ENCODE results near the gene IL31.

Gene IL31

GRCh38 chr12:122130150-122130549 is 43.9 kb downstream of the IL31 start:
- H3K4me1 Mint-ChIP-seq: peaks cover 15% of the 10 kb centered on the region
- peaks cover 2% of the 10 kb centered on the region for H3K36me3 Mint-ChIP-seq
- no peak overlapping the region for H3K4me3 Mint-ChIP-seq
- H3K9me3 Mint-ChIP-seq: no peaks in the 10 kb centered on the region
- no peaks in the 10 kb centered on the region for H3K27me3 Mint-ChIP-seq
- H3K27ac Mint-ChIP-seq: no peak overlapping the region

- Mint-ChIP-seq H3K9me3 (no peaks in the 10 kb centered on the region), H3K27ac (no peak overlapping the region), H3K4me1 (peaks cover 17% of the 10 kb centered on the region), H3K36me3 (peaks cover 2% of the 10 kb centered on the region), H3K27me3 (no peaks in the 10 kb centered on the region), H3K4me3 (no peak overlapping the region)
Observed at GRCh38 chr12:122129131-122129530, 44.9 kb downstream of the IL31 start.

- peaks cover 2% of the 10 kb centered on the region for H3K36me3 Mint-ChIP-seq
Observed at GRCh38 chr12:122128481-122128880, 45.5 kb downstream of the IL31 start.

GRCh38 chr12:122127839-122128238 is 46.2 kb downstream of the IL31 start:
- no peaks in the 10 kb centered on the region for H3K27me3 Mint-ChIP-seq
- H3K4me3 Mint-ChIP-seq: no peak overlapping the region
- H3K4me1 Mint-ChIP-seq: peaks cover 28% of the 10 kb centered on the region
- no peak overlapping the region for H3K27ac Mint-ChIP-seq
- H3K36me3 Mint-ChIP-seq: peaks cover 2% of the 10 kb centered on the region
- H3K9me3 Mint-ChIP-seq: no peaks in the 10 kb centered on the region

More at GRCh38 chr12:122128481-122128880, 45.5 kb downstream of the IL31 start:
- no peaks in the 10 kb centered on the region for H3K27me3 Mint-ChIP-seq
- no peaks in the 10 kb centered on the region for H3K9me3 Mint-ChIP-seq
- no peak overlapping the region for H3K27ac Mint-ChIP-seq
- H3K4me1 Mint-ChIP-seq: peaks cover 22% of the 10 kb centered on the region
- no peak overlapping the region for H3K4me3 Mint-ChIP-seq

GRCh38 chr12:122126713-122127597 is 47.1 kb downstream of the IL31 start:
- Mint-ChIP-seq H3K4me1 (peaks cover 30% of the 10 kb centered on the region), H3K9me3 (no peaks in the 10 kb centered on the region), H3K27me3 (no peaks in the 10 kb centered on the region), H3K4me3 (no peak overlapping the region), H3K36me3 (peaks cover 2% of the 10 kb centered on the region), H3K27ac (peak overlapping the region; percentile 46)

GRCh38 chr12:122126342-122126635 is 47.7 kb downstream of the IL31 start:
- Mint-ChIP-seq H3K27me3 (no peaks in the 10 kb centered on the region), H3K4me3 (no peak overlapping the region), H3K36me3 (peaks cover 2% of the 10 kb centered on the region), H3K27ac (peak overlapping the region; percentile 46), H3K9me3 (no peaks in the 10 kb centered on the region), H3K4me1 (peaks cover 36% of the 10 kb centered on the region)

- Mint-ChIP-seq H3K4me3 (no peak overlapping the region), H3K27ac (peak overlapping the region; percentile 41), H3K27me3 (no peaks in the 10 kb centered on the region), H3K9me3 (no peaks in the 10 kb centered on the region), H3K36me3 (peaks cover 2% of the 10 kb centered on the region), H3K4me1 (peaks cover 36% of the 10 kb centered on the region)
Observed at GRCh38 chr12:122125452-122126341, 48.3 kb downstream of the IL31 start.

GRCh38 chr12:122124370-122124769 is 49.7 kb downstream of the IL31 start:
- no peaks in the 10 kb centered on the region for H3K9me3 Mint-ChIP-seq
- no peaks in the 10 kb centered on the region for H3K27me3 Mint-ChIP-seq
- no peaks in the 10 kb centered on the region for H3K36me3 Mint-ChIP-seq
- H3K4me3 Mint-ChIP-seq: no peak overlapping the region
- no peak overlapping the region for H3K27ac Mint-ChIP-seq
- H3K4me1 Mint-ChIP-seq: peaks cover 45% of the 10 kb centered on the region

GRCh38 chr12:122123761-122124145 is 50.3 kb downstream of the IL31 start:
- H3K4me3 Mint-ChIP-seq: no peak overlapping the region
- peaks cover 45% of the 10 kb centered on the region for H3K4me1 Mint-ChIP-seq
- no peaks in the 10 kb centered on the region for H3K9me3 Mint-ChIP-seq
- no peaks in the 10 kb centered on the region for H3K36me3 Mint-ChIP-seq
- H3K27me3 Mint-ChIP-seq: no peaks in the 10 kb centered on the region
- H3K27ac Mint-ChIP-seq: no peak overlapping the region

GRCh38 chr12:122123051-122123760 is 50.8 kb downstream of the IL31 start:
- Mint-ChIP-seq H3K27ac (peak overlapping the region; percentile 86), H3K36me3 (no peaks in the 10 kb centered on the region), H3K4me1 (peaks cover 45% of the 10 kb centered on the region)

More at GRCh38 chr12:122123051-122123760, 50.8 kb downstream of the IL31 start:
- Mint-ChIP-seq H3K4me3 (peak overlapping the region; percentile 39), H3K9me3 (no peaks in the 10 kb centered on the region), H3K27me3 (no peaks in the 10 kb centered on the region)
